HUES64 (cell line): ENCODE data around the gene SHKBP1.
A peak's percentile ranks its signal among the peaks of the same experiment; 100 is the strongest.
"Not testable (repeated sequence)": the region's sequence is repeated elsewhere in the genome, so short reads cannot be mapped to it uniquely, and the experiment has no call there.

ENCODE experiments used
- H3K27ac ChIP-seq: 2 replicates; pipeline ENCODE4 v1.7.0; 2013; ENCODE audit warnings: low read depth, low read length, inconsistent platforms
- H3K27me3 ChIP-seq: 2 replicates; pipeline ENCODE4 v1.6.1; 2013; ENCODE audit warnings: mild to moderate bottlenecking, low read length; ENCODE audit not compliant: insufficient read depth
- H3K36me3 ChIP-seq: 2 replicates; pipeline ENCODE4 v1.6.1; 2013; ENCODE audit warnings: mild to moderate bottlenecking, low read length; ENCODE audit not compliant: insufficient read depth
- H3K4me1 ChIP-seq: 2 replicates; pipeline ENCODE4 v1.6.1; 2013; ENCODE audit warnings: mild to moderate bottlenecking, low read length, moderate library complexity; ENCODE audit not compliant: insufficient read depth
- H3K4me3 ChIP-seq: 2 replicates; pipeline ENCODE4 v1.5.1; 2013; ENCODE audit warnings: mild to moderate bottlenecking, low read length, moderate library complexity
- H3K9ac ChIP-seq: 2 replicates; pipeline ENCODE4 v1.6.1; 2013; ENCODE audit warnings: mild to moderate bottlenecking, low read depth, low read length
- H3K9me3 ChIP-seq: 2 replicates; pipeline ENCODE4 v1.6.1; 2013; ENCODE audit warnings: low read depth, low read length; ENCODE audit not compliant: insufficient read depth
- WGBS: fragments of 150-250, 120-280 bp; methylation state at CpG from one replicate; pipeline ENCODE4 v1.1.7; 2013; ENCODE audit warnings: missing lambda C conversion rate; 5-methylcytosine and 5-hydroxymethylcytosine counted together

SHKBP1 gene

DNA sequence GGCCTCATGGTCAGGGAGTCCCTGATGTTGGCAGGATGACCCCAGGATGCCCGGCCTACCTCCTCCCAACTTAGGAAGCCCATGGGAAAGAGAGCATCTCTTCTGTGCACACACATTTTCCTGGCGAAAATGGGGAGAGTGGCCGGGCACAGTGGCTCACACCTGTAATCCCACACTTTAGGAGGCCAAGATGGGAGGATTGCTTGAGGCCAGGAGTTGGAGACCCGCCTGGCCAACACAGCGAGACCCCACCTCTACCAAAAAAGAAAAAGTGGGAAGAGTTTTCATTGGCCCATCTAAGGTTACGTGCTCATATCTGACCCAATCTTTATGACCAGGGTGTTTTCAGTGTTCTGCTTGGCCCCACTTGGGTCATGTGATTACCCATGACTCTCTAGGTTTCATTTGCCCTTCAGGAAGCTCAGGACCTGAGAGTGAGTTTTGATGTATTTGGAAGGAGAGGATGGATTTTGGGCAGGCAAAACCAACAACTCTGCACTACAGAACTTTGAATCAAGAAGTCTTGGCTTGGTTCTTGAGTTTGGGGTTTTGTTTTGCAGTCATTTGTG, 33.6 kb upstream of the SHKBP1 start:
- H3K4me3 ChIP-seq: no peak overlapping the region
- 96% methylated on average over 5 of the region's 6 CpGs for WGBS
- no peak overlapping the region for H3K27ac ChIP-seq
- H3K9ac ChIP-seq: no peak overlapping the region
- no peaks in the 10 kb centered on the region for H3K4me1 ChIP-seq
- H3K36me3 ChIP-seq: no peaks in the 10 kb centered on the region
- peaks cover 5% of the 10 kb centered on the region for H3K27me3 ChIP-seq
- 0 out of 2 replicates have a peak, but pooled peaks cover 3% of the 10 kb centered on the region for H3K9me3 ChIP-seq

GRCh38 chr19:40546153-40546841, 30.4 kb upstream of the SHKBP1 start:
- H3K36me3 ChIP-seq, H3K9ac ChIP-seq, H3K4me1 ChIP-seq, H3K4me3 ChIP-seq, H3K9me3 ChIP-seq, H3K27ac ChIP-seq: not testable (repeated sequence)
- 65% methylated on average over 2 of the region's 3 CpGs for WGBS
- H3K27me3 ChIP-seq: peaks cover 25% of the 10 kb centered on the region

DNA sequence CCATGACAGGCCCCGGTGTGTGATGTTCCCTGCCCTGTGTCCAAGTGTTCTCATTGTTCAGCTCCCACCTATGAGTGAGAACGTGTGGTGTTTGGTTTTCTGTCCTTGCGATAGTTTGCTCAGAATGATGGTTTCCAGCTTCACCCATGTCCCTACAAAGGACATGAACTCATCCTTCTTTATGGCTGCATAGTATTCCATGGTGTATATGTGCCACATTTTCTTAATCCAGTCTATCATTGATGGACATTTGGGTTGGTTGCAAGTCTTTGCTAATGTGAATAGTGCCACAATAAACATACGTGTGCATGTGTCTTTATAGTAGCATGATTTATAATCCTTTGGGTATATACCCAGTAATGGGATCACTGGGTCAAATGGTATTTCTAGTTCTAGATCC, 29.5 kb upstream of the SHKBP1 start:
- not testable (repeated sequence) for H3K9me3 ChIP-seq, H3K9ac ChIP-seq, H3K36me3 ChIP-seq, H3K4me1 ChIP-seq, H3K27ac ChIP-seq, H3K4me3 ChIP-seq
- no CpG with 5 or more reads among the region's 4 CpGs for WGBS
- H3K27me3 ChIP-seq: peaks cover 25% of the 10 kb centered on the region

DNA sequence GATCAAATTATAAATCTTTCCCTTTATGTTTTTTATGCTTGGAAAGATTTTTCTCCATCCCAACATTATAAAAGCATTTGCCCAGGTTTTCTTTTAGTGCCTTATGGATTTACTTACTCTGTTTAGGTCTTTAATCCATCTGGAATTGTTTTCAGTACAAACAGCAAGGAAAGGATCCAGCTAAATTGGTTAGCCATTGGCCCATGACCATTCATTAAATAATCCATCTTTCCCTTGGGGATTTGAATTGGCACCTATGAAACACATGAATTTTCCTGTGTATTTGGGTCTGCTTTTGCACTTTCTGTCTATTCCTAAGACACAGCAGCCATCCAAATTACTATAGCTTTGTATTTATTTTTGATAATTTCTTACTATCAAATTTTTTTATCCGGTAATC, 28.8 kb upstream of the SHKBP1 start:
- Histone ChIP-seq H3K36me3 (no peaks in the 10 kb centered on the region), H3K27ac (no peak overlapping the region), H3K27me3 (peaks cover 31% of the 10 kb centered on the region), H3K4me1 (no peaks in the 10 kb centered on the region), H3K4me3 (no peak overlapping the region), H3K9me3 (0 out of 2 replicates have a peak, but pooled peaks cover 3% of the 10 kb centered on the region), H3K9ac (no peak overlapping the region)
- 89% methylated on average over 1 of the region's 1 CpG for WGBS

- 3% methylated on average over 42 of the region's 43 CpGs for WGBS
- Histone ChIP-seq H3K4me1 (no peaks in the 10 kb centered on the region), H3K36me3 (no peaks in the 10 kb centered on the region), H3K27ac (no peak overlapping the region), H3K9ac (no peak overlapping the region), H3K9me3 (0 out of 2 replicates have a peak, but pooled peaks cover 3% of the 10 kb centered on the region), H3K4me3 (peak overlapping the region; percentile 41), H3K27me3 (peaks cover 44% of the 10 kb centered on the region)
Measured at GRCh38 chr19:40549007-40549708, 27.5 kb upstream of the SHKBP1 start.

DNA sequence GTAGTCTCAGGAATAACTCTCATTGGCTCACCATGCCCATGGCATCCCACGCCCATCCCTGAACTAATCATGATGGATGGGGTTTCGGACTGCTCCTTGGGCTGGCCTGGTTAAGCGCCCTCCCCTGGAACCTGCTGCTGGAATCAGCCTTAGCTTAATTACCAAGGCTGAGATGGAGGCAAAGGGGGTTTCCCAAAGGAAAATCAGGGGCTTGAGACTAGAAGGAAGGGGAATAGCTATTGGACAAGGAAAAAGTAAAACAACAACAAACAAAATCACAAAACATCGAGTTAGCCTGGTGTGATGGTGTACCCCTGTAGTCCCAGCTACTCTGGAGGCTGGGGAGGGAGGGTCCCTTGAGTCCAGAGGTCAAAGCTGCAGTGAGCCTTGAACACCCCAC, 25.7 kb upstream of the SHKBP1 start:
- H3K9ac ChIP-seq: no peak overlapping the region
- no peaks in the 10 kb centered on the region for H3K36me3 ChIP-seq
- 89% methylated on average over 4 of the region's 4 CpGs for WGBS
- H3K4me1 ChIP-seq: no peaks in the 10 kb centered on the region
- no peak overlapping the region for H3K4me3 ChIP-seq
- peaks cover 61% of the 10 kb centered on the region for H3K27me3 ChIP-seq
- H3K9me3 ChIP-seq: 0 out of 2 replicates have a peak, but pooled peaks cover 3% of the 10 kb centered on the region
- H3K27ac ChIP-seq: no peak overlapping the region

- Histone ChIP-seq H3K36me3 (no peaks in the 10 kb centered on the region), H3K4me1 (no peaks in the 10 kb centered on the region), H3K9me3 (no peaks in the 10 kb centered on the region), H3K27ac (no peak overlapping the region), H3K27me3 (peaks cover 64% of the 10 kb centered on the region), H3K9ac (no peak overlapping the region), H3K4me3 (no peak overlapping the region)
- 92% methylated on average over 3 of the region's 3 CpGs for WGBS
Measured at GRCh38 chr19:40552848-40553247, 23.8 kb upstream of the SHKBP1 start.

DNA sequence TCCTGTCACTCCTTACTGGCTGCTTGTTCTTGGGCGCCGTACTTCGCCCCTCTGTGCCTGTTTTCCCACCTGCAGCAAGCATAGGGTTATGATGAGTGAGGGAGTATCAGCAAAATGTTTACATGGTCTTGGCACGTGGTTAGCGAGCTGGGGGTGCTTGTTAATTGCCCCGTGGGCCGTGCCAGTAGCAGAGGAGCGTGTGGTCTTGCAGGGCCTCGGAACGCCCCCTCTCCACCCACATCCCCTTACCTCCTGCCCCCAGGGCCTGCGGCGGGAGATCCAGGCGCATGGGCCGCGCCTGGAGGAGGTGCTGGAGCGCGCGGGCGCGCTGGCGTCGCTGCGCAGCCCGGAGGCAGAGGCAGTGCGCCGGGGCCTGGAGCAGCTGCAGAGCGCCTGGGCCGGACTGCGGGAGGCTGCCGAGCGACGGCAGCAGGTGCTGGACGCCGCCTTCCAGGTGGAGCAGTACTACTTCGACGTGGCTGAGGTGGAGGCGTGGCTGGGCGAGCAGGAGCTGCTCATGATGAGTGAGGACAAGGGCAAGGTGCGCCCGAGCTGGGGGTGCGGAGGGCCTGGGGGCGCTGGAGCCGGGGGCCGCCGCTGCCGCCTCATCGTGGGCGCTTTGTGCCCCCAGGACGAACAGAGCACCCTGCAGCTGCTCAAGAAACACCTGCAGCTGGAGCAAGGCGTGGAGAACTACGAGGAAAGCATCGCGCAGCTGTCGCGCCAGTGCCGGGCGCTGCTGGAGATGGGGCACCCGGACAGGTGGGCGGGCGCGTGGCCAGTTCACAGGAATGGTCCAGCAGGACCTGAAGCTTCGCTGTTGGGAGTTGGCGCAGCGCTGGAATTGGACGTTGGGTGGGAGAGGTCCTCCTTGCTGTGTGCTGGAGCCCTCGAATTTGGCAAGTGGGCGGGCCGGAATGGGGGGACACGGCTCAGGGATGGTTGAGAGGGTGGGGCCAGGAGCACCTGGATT, 22.5 kb upstream of the SHKBP1 start:
- H3K4me1 ChIP-seq: no peaks in the 10 kb centered on the region
- 31% methylated on average over 69 of the region's 69 CpGs for WGBS
- no peaks in the 10 kb centered on the region for H3K9me3 ChIP-seq
- H3K27me3 ChIP-seq: peaks cover 51% of the 10 kb centered on the region
- no peak overlapping the region for H3K9ac ChIP-seq
- no peaks in the 10 kb centered on the region for H3K36me3 ChIP-seq
- no peak overlapping the region for H3K27ac ChIP-seq
- H3K4me3 ChIP-seq: peak overlapping the region; percentile 20; the same call in 1 of the 2 replicates

DNA sequence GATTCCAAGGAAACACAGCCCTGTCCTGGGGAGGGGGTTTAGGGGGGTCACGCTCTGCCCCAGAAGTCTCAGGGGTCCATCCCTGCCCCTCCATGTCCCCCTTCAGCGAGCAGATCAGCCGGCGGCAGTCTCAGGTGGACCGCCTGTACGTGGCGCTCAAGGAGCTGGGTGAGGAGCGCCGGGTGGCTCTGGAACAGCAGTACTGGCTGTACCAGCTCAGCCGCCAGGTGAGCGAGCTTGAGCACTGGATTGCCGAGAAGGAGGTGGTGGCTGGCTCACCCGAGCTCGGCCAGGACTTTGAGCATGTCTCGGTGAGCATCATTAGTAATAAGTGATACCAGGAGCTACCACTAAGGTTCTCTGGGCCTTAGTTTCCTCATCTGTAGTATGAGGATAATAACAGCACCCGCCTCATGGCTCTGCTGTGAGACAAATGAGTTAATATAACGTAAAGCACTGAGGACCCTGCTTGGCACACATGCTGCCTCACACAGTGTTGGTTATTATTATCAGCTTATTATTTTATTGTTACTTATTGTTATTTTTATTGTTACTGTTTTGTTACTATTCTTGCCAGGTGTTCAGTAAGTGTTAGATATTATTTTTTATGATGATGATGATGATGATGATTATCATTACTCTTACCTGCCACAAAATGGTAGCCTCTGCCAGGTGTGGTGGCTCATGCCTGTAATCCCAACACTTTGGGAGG, 20.5 kb upstream of the SHKBP1 start:
- H3K27me3 ChIP-seq: peaks cover 47% of the 10 kb centered on the region
- no peak overlapping the region for H3K9ac ChIP-seq
- no peaks in the 10 kb centered on the region for H3K36me3 ChIP-seq
- WGBS: 81% methylated on average over 17 of the region's 17 CpGs
- H3K27ac ChIP-seq: no peak overlapping the region
- H3K4me3 ChIP-seq: no peak overlapping the region
- no peaks in the 10 kb centered on the region for H3K9me3 ChIP-seq
- H3K4me1 ChIP-seq: no peaks in the 10 kb centered on the region

DNA sequence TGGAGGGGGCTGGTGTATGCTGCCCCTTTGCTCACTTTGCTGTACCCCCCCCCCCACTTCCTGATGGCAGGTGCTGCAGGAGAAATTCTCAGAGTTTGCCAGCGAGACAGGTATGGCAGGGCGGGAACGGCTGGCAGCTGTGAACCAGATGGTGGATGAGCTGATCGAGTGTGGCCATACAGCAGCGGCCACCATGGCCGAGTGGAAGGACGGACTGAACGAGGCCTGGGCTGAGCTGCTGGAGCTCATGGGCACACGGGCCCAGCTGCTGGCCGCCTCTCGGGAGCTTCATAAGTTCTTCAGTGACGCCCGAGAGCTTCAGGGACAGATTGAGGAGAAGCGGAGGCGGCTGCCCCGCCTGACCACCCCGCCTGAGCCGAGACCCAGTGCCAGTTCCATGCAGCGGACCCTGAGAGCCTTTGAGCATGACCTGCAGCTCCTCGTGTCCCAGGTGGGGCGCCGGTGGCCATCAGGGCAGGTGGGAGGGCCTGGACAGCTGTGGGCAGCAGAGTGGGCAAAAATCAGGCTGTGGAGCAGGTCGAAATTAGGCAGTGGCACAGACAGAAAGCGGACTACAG, 19.6 kb upstream of the SHKBP1 start:
- Histone ChIP-seq H3K9me3 (no peaks in the 10 kb centered on the region), H3K27me3 (peaks cover 47% of the 10 kb centered on the region), H3K4me1 (no peaks in the 10 kb centered on the region), H3K9ac (no peak overlapping the region), H3K27ac (no peak overlapping the region), H3K4me3 (no peak overlapping the region), H3K36me3 (no peaks in the 10 kb centered on the region)
- WGBS: 86% methylated on average over 24 of the region's 24 CpGs
